IMR-90 (cell line): ENCODE results near the gene CILP. TPM values are rescaled to one million over a fixed set of nuclear protein-coding genes. Genes with fewer than 3 reads are reported as not detected.

Experiments used
- ATAC-seq: fragments of 200-7000 bp; cut with Tn5 transposase; 2 replicates; pipeline ENCODE4 v1.9.1; 2020; ENCODE audit warnings: low read depth, mild to moderate bottlenecking, moderate library complexity
- BruUV-seq: library from RNA; stranded (reverse); fragments of 400-500 nt; replicated peaks from 2 replicates; lab custom pipeline; 2021; lab: Mats Ljungman, UMichigan
- CTCF ChIA-PET: fragments of 300-600 bp; formaldehyde crosslinking; extraction: SDS; loops from one replicate; lab custom pipeline; 2021; ENCODE audit warnings: antibody characterized with exemption; lab: Yijun Ruan, JAX
- POLR2A ChIA-PET: fragments of 300-600 bp; sonication (Branson Sonifier 250); formaldehyde crosslinking; loops from one replicate; lab custom pipeline; 2022; ENCODE audit warnings: antibody characterized with exemption; ENCODE audit not compliant: unreplicated experiment; lab: Charles Lee
- DNase-seq: peaks from one replicate; pipeline ENCODE4 v3.0.0; 2013
- H2AFZ ChIP-seq: replicated peaks from 2 replicates; pipeline ENCODE3; 2013; ENCODE audit warnings: low read length, mild to moderate bottlenecking; ENCODE audit not compliant: poor library complexity
- H2AK5ac ChIP-seq: 2 replicates; pipeline ENCODE4 v1.6.1; 2013; ENCODE audit warnings: low read depth, low read length, inconsistent platforms
- H2AK9ac ChIP-seq: replicated peaks from 2 replicates; pipeline ENCODE3; 2013; ENCODE audit warnings: mild to moderate bottlenecking, low read depth, low read length, moderate library complexity; ENCODE audit not compliant: poor library complexity
- H2BK120ac ChIP-seq: 2 replicates; pipeline ENCODE4 v1.6.1; 2013; ENCODE audit warnings: low read depth, low read length, inconsistent platforms
- H2BK15ac ChIP-seq: 3 replicates; pipeline ENCODE4 v1.6.1; 2013; ENCODE audit warnings: low read depth, low read length, inconsistent platforms
- H2BK20ac ChIP-seq: 2 replicates; pipeline ENCODE4 v1.6.1; 2013; ENCODE audit warnings: low read depth, mild to moderate bottlenecking, inconsistent platforms, low read length, moderate library complexity
- H2BK5ac ChIP-seq: 2 replicates; pipeline ENCODE4 v1.6.1; 2013; ENCODE audit warnings: mild to moderate bottlenecking, low read depth, low read length, inconsistent platforms; ENCODE audit not compliant: poor library complexity, severe bottlenecking
- H3K14ac ChIP-seq: replicated peaks from 2 replicates; pipeline ENCODE4 v1.6.1; 2013; ENCODE audit warnings: low read depth, low read length, inconsistent platforms
- H3K18ac ChIP-seq: 2 replicates; pipeline ENCODE4 v1.6.1; 2013; ENCODE audit warnings: low read depth, low read length, control low read depth
- H3K23ac ChIP-seq: 2 replicates; pipeline ENCODE4 v1.6.1; 2013; ENCODE audit warnings: low read depth, low read length, inconsistent platforms
- H3K27ac ChIP-seq: 2 replicates; pipeline ENCODE4 v1.5.1; 2013; ENCODE audit warnings: mild to moderate bottlenecking, control low read depth, low read length; ENCODE audit not compliant: insufficient read depth
- H3K27me3 ChIP-seq: 2 replicates; pipeline ENCODE4 v1.6.1; 2013; ENCODE audit warnings: low read length; ENCODE audit not compliant: control insufficient read depth, insufficient read depth
- H3K36me3 ChIP-seq: 2 replicates; pipeline ENCODE4 v1.6.1; 2013; ENCODE audit warnings: low read length, mixed read lengths; ENCODE audit not compliant: control insufficient read depth, insufficient read depth
- H3K4ac ChIP-seq: 2 replicates; pipeline ENCODE4 v1.6.1; 2013; ENCODE audit warnings: low read depth, low read length, inconsistent platforms
- H3K4me1 ChIP-seq: 2 replicates; pipeline ENCODE4 v1.6.1; 2013; ENCODE audit warnings: low read length, mixed read lengths; ENCODE audit not compliant: control insufficient read depth, insufficient read depth
- H3K4me2 ChIP-seq: 2 replicates; pipeline ENCODE4 v1.6.1; 2013; ENCODE audit warnings: low read depth, mild to moderate bottlenecking, control low read depth, low read length, moderate library complexity
- H3K4me3 ChIP-seq: 2 replicates; pipeline ENCODE4 v1.5.1; 2013; ENCODE audit warnings: low read depth, mild to moderate bottlenecking, control low read depth, low read length, moderate library complexity; ENCODE audit not compliant: insufficient read depth
- H3K56ac ChIP-seq: 2 replicates; pipeline ENCODE4 v1.6.1; 2013; ENCODE audit warnings: low read length, inconsistent platforms; ENCODE audit not compliant: insufficient read depth; ENCODE audit errors: extremely low read depth
- H3K79me1 ChIP-seq, 2 experiments: 2 replicates each; pipeline ENCODE4 v1.6.1; 2013; ENCODE audit warnings: low read length in 2 of 2, inconsistent platforms in 1 of 2, low read depth in 1 of 2
- H3K9ac ChIP-seq: 2 replicates; pipeline ENCODE4 v1.6.1; 2013; ENCODE audit warnings: low read depth, low read length, control low read depth
- H3K9me1 ChIP-seq: 2 replicates; pipeline ENCODE4 v1.6.1; 2013; ENCODE audit warnings: low read length, inconsistent platforms; ENCODE audit not compliant: insufficient read depth
- H3K9me3 ChIP-seq: 2 replicates; pipeline ENCODE4 v1.6.1; 2013; ENCODE audit warnings: low read length; ENCODE audit not compliant: control insufficient read depth, insufficient read depth
- H4K20me1 ChIP-seq: 2 replicates; pipeline ENCODE4 v1.6.1; 2013; ENCODE audit warnings: low read length, inconsistent platforms; ENCODE audit not compliant: insufficient read depth
- H4K5ac ChIP-seq: 2 replicates; pipeline ENCODE4 v1.6.1; 2013; ENCODE audit warnings: mild to moderate bottlenecking, low read depth, low read length, control low read depth
- H4K8ac ChIP-seq, 2 experiments: 2 replicates each; pipeline ENCODE4 v1.6.1; 2013; ENCODE audit warnings: low read depth in 2 of 2, low read length in 2 of 2, control low read depth in 1 of 2, inconsistent platforms in 1 of 2
- H4K91ac ChIP-seq: 2 replicates; pipeline ENCODE4 v1.6.1; 2013; ENCODE audit warnings: low read depth, low read length, inconsistent platforms; ENCODE audit not compliant: insufficient read depth
- BHLHE40 ChIP-seq: fragments of 150-350 bp; IDR thresholded peaks from 2 replicates; pipeline ENCODE4 v1.6.1; 2016; ENCODE audit warnings: mild to moderate bottlenecking, low read depth, low read length
- CEBPB ChIP-seq: IDR thresholded peaks from 2 replicates; pipeline ENCODE4 v1.6.1; 2012; ENCODE audit warnings: low read depth, low read length, improper control_type of control experiment
- CHD1 ChIP-seq: IDR thresholded peaks from 2 replicates; pipeline ENCODE4 v1.6.1; 2012; ENCODE audit warnings: low read depth, low read length, improper control_type of control experiment
- FOS ChIP-seq: fragments of 150-350 bp; IDR thresholded peaks from 2 replicates; pipeline ENCODE4 v1.6.1; 2016; ENCODE audit warnings: low read depth, low read length
- MAFK ChIP-seq: IDR thresholded peaks from 2 replicates; pipeline ENCODE4 v1.6.1; 2012; ENCODE audit warnings: low read depth, low read length, improper control_type of control experiment
- MAZ ChIP-seq: IDR thresholded peaks from 2 replicates; pipeline ENCODE4 v1.6.1; 2012; ENCODE audit warnings: low read depth, mild to moderate bottlenecking, low read length, improper control_type of control experiment, moderate library complexity, borderline replicate concordance
- MXI1 ChIP-seq: IDR thresholded peaks from 2 replicates; pipeline ENCODE4 v1.6.1; 2012; ENCODE audit warnings: low read depth, mild to moderate bottlenecking, low read length, moderate library complexity, borderline replicate concordance
- NFE2L2 ChIP-seq: fragments of 150-350 bp; IDR thresholded peaks from 2 replicates; pipeline ENCODE4 v1.6.1; 2016; ENCODE audit warnings: low read depth, mild to moderate bottlenecking, low read length
- POLR2A ChIP-seq: IDR thresholded peaks from 2 replicates; pipeline ENCODE4 v1.6.1; 2012; ENCODE audit warnings: mild to moderate bottlenecking, low read depth, low read length
- RAD21 ChIP-seq: IDR thresholded peaks from 2 replicates; pipeline ENCODE4 v1.6.1; 2012; ENCODE audit warnings: low read length, improper control_type of control experiment
- RCOR1 ChIP-seq: IDR thresholded peaks from 2 replicates; pipeline ENCODE4 v1.6.1; 2012; ENCODE audit warnings: mild to moderate bottlenecking, low read length, improper control_type of control experiment; ENCODE audit not compliant: insufficient replicate concordance
- RFX5 ChIP-seq: IDR thresholded peaks from 2 replicates; pipeline ENCODE4 v1.8.0; 2012; ENCODE audit warnings: low read depth, mild to moderate bottlenecking, low read length, moderate library complexity
- SMC3 ChIP-seq: fragments of 150-350 bp; IDR thresholded peaks from 2 replicates; pipeline ENCODE4 v1.6.1; 2016; ENCODE audit warnings: low read depth, mild to moderate bottlenecking, antibody characterized with exemption, low read length, moderate library complexity
- WGBS, 2 experiments: methylation state at CpG; one replicate each; pipeline versions ENCODE4 v1.1.5 to v1.1.7; 2013; ENCODE audit warnings: missing lambda C conversion rate in 2 of 2; ENCODE audit not compliant: insufficient read length in 1 of 2; ENCODE audit errors: extremely low coverage in 2 of 2; 5-methylcytosine and 5-hydroxymethylcytosine counted together
- dilution Hi-C: fragments of 300-500 bp; cut with HindIII; formaldehyde crosslinking; loops from one replicate; pipeline ENCODE4 v1.14.3; 2018; ENCODE audit warnings: low sequenced_read_pairs; ENCODE audit not compliant: unreplicated experiment
- in situ Hi-C: fragments of 300-500 bp; cut with MboI; formaldehyde crosslinking; loops from 3 replicates; pipeline ENCODE4 v1.14.3; 2019; ENCODE audit warnings: low sequenced_read_pairs, inconsistent platforms, mixed read lengths
- intact Hi-C: fragments of 100-400 bp; cut with micrococcal nuclease; formaldehyde crosslinking; loops from 2 replicates; pipeline ENCODE4 v1.10.0; 2022
- polyA plus RNA-seq, 3 experiments: library from polyadenylated mRNA; depleted of rRNA; stranded (reverse); fragments of >200 nt; gene quantifications; 2 replicates each; pipeline ENCODE4 v1.2.3, GENCODE V29; 2012; ENCODE audit warnings: low replicate concordance in 1 of 3
- total RNA-seq: library from RNA; depleted of rRNA; stranded (reverse); fragments of >200 nt; gene quantifications from 2 replicates; pipeline ENCODE4 v1.2.3, GENCODE V29; 2012
- TF ChIP-seq, protein P1 (sequence below): fragments of 150-350 bp; IDR thresholded peaks from 2 replicates; pipeline ENCODE4 v1.6.1; 2016; ENCODE audit warnings: low read depth, mild to moderate bottlenecking, low read length, moderate library complexity, borderline replicate concordance
- TF ChIP-seq, protein P2 (sequence below): conservative IDR thresholded peaks from 2 replicates; pipeline ENCODE4 v1.5.1; 2012; ENCODE audit warnings: mild to moderate bottlenecking, low read depth, low read length, improper control_type of control experiment
- TF ChIP-seq, protein P3 (sequence below): fragments of 150-350 bp; IDR thresholded peaks from 2 replicates; pipeline ENCODE4 v1.6.1; 2017; ENCODE audit warnings: mild to moderate bottlenecking, antibody characterized with exemption, low read length, low read depth

Gene CILP
- total and polyA plus RNA-seq, 2 of the 4 experiments (the other 2 are of a cell fraction) = under 0.01 to 0.02 TPM

DNA sequence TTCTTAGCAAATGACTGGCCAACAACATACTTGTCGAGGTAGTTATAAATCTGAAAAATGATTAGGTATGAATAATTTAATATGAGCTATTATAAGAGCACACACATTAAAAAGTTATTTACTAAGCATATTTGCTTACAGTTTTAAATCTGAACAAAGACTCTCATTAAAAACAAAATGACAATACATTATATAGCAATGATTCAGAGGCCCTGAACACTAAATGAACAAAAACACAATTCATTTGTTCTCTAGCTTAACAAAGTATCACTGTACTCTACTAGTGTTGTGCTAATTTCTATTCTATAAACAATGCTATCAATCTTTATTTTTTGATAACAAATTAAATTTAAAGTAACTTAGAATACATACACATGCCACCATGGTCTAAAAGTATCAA, 47.1 kb downstream of the CILP start:
- Histone ChIP-seq H3K4ac (no peak overlapping the region), H3K23ac (no peak overlapping the region), H3K79me1 (peaks cover 11 to 26% of the 10 kb centered on the region in 2 experiments; a peak in 3 of 4 replicates), H3K4me3 (no peak overlapping the region), H3K9me1 (0 out of 2 replicates have a peak, but pooled peaks cover 3% of the 10 kb centered on the region), H3K36me3 (peaks cover 21% of the 10 kb centered on the region), H3K14ac (no peak overlapping the region), H3K9me3 (no peaks in the 10 kb centered on the region), H2BK120ac (no peak overlapping the region), H3K4me1 (no peaks in the 10 kb centered on the region), H2AK9ac (no peak overlapping the region), H4K8ac (no peak overlapping the region), H4K5ac (no peak overlapping the region), H3K18ac (no peak overlapping the region), H3K27me3 (no peaks in the 10 kb centered on the region), H2BK20ac (no peak overlapping the region), H2BK5ac (no peak overlapping the region), H4K91ac (no peak overlapping the region), H3K4me2 (no peak overlapping the region), H3K27ac (no peak overlapping the region), H2AFZ (no peak overlapping the region), H3K56ac (no peak overlapping the region), H3K9ac (no peak overlapping the region), H4K20me1 (peaks cover 10% of the 10 kb centered on the region; the same call in 1 of the 2 replicates), H2BK15ac (no peak overlapping the region), H2AK5ac (no peak overlapping the region)
- DNase-seq (no peak), ATAC-seq (no peak)
- POLR2A ChIA-PET = no interaction called here
- BruUV-seq = no TSS peak
- in situ Hi-C loops = no loop called here
- CTCF ChIA-PET = interaction anchor here (0.6 kb wide), 1 partner anchor 200 kb away, joined by 4 read pairs; no protein-coding TSS in a partner anchor
- dilution Hi-C loops = no loop called here
- intact Hi-C loops = loop anchor here (10.0 kb wide), 1 partner anchor 49 kb away; the partner anchor contains the start of gene UBAP1L
- WGBS, 2 experiments = no CpG with 5 or more reads among the region's 1 CpG
- TF ChIP-seq, protein P1, sequence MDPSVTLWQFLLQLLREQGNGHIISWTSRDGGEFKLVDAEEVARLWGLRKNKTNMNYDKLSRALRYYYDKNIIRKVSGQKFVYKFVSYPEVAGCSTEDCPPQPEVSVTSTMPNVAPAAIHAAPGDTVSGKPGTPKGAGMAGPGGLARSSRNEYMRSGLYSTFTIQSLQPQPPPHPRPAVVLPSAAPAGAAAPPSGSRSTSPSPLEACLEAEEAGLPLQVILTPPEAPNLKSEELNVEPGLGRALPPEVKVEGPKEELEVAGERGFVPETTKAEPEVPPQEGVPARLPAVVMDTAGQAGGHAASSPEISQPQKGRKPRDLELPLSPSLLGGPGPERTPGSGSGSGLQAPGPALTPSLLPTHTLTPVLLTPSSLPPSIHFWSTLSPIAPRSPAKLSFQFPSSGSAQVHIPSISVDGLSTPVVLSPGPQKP = no peak
- TF ChIP-seq CHD1 (no peak), CEBPB (no peak), POLR2A (no peak), NFE2L2 (no peak), MAZ (no peak), RAD21 (no peak), BHLHE40 (no peak), SMC3 (no peak), MAFK (no peak), MXI1 (no peak), FOS (no peak), RFX5 (no peak), RCOR1 (no peak)
- TF ChIP-seq, protein P2, sequence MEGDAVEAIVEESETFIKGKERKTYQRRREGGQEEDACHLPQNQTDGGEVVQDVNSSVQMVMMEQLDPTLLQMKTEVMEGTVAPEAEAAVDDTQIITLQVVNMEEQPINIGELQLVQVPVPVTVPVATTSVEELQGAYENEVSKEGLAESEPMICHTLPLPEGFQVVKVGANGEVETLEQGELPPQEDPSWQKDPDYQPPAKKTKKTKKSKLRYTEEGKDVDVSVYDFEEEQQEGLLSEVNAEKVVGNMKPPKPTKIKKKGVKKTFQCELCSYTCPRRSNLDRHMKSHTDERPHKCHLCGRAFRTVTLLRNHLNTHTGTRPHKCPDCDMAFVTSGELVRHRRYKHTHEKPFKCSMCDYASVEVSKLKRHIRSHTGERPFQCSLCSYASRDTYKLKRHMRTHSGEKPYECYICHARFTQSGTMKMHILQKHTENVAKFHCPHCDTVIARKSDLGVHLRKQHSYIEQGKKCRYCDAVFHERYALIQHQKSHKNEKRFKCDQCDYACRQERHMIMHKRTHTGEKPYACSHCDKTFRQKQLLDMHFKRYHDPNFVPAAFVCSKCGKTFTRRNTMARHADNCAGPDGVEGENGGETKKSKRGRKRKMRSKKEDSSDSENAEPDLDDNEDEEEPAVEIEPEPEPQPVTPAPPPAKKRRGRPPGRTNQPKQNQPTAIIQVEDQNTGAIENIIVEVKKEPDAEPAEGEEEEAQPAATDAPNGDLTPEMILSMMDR = no peak
- TF ChIP-seq, protein P3, sequence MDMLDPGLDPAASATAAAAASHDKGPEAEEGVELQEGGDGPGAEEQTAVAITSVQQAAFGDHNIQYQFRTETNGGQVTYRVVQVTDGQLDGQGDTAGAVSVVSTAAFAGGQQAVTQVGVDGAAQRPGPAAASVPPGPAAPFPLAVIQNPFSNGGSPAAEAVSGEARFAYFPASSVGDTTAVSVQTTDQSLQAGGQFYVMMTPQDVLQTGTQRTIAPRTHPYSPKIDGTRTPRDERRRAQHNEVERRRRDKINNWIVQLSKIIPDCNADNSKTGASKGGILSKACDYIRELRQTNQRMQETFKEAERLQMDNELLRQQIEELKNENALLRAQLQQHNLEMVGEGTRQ = no peak
